ENCODE data around the gene OFD1. TPM values are rescaled to one million over a fixed set of nuclear protein-coding genes. Genes with fewer than 3 reads are reported as not detected.

The OFD1 gene
- total RNA-seq, 2 donors from 2014 or later, result 25.9 to 29.7 TPM

- TF ChIP-seq, protein P1, sequence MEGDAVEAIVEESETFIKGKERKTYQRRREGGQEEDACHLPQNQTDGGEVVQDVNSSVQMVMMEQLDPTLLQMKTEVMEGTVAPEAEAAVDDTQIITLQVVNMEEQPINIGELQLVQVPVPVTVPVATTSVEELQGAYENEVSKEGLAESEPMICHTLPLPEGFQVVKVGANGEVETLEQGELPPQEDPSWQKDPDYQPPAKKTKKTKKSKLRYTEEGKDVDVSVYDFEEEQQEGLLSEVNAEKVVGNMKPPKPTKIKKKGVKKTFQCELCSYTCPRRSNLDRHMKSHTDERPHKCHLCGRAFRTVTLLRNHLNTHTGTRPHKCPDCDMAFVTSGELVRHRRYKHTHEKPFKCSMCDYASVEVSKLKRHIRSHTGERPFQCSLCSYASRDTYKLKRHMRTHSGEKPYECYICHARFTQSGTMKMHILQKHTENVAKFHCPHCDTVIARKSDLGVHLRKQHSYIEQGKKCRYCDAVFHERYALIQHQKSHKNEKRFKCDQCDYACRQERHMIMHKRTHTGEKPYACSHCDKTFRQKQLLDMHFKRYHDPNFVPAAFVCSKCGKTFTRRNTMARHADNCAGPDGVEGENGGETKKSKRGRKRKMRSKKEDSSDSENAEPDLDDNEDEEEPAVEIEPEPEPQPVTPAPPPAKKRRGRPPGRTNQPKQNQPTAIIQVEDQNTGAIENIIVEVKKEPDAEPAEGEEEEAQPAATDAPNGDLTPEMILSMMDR (conservative IDR thresholded peaks at IDR 0.05), result no peak
- Mint-ChIP-seq H3K27ac (no peak overlapping the region), H3K9me3 (peaks cover 52% of the 10 kb centered on the region), H3K36me3 (ENCODE audit: low read depth) (peaks cover 2% of the 10 kb centered on the region), H3K4me3 (no peak overlapping the region), H3K27me3 (ENCODE audit: insufficient read depth) (no peaks in the 10 kb centered on the region), H3K4me1 (peaks cover 8% of the 10 kb centered on the region)
- H3K4me1 ChIP-seq (ENCODE audit: control insufficient read depth, insufficient read depth, low read length), result no peaks in the 10 kb centered on the region
- H3K9me3 ChIP-seq (ENCODE audit: control insufficient read depth, low read length), result no peaks in the 10 kb centered on the region
- no peaks in the 10 kb centered on the region for H3K36me3 ChIP-seq (ENCODE audit: control insufficient read depth, insufficient read depth, low read length)
- no peak overlapping the region for H3K9ac ChIP-seq (ENCODE audit: extremely low read depth, low read length, poor library complexity, severe bottlenecking)
- H3K4me3 ChIP-seq (ENCODE audit: low read length), result no peak overlapping the region
- peak overlapping the region; percentile 95 for H3K27ac ChIP-seq (ENCODE audit: low read depth, low read length)
- no peaks in the 10 kb centered on the region for H3K27me3 ChIP-seq (ENCODE audit: control insufficient read depth, insufficient read depth, low read length, poor library complexity, severe bottlenecking)
- no peak for DNase-seq
- WGBS, 2 experiments (ENCODE audit: insufficient coverage in 1 of 2, insufficient read length in 1 of 2), result 82% methylated on average over 3 of the region's 6 CpGs; no CpG with 5 or more reads in 1 of the 2 experiments
Measured at GRCh38 chrX:13816176-13816575, 81.6 kb downstream of the OFD1 start.

DNA sequence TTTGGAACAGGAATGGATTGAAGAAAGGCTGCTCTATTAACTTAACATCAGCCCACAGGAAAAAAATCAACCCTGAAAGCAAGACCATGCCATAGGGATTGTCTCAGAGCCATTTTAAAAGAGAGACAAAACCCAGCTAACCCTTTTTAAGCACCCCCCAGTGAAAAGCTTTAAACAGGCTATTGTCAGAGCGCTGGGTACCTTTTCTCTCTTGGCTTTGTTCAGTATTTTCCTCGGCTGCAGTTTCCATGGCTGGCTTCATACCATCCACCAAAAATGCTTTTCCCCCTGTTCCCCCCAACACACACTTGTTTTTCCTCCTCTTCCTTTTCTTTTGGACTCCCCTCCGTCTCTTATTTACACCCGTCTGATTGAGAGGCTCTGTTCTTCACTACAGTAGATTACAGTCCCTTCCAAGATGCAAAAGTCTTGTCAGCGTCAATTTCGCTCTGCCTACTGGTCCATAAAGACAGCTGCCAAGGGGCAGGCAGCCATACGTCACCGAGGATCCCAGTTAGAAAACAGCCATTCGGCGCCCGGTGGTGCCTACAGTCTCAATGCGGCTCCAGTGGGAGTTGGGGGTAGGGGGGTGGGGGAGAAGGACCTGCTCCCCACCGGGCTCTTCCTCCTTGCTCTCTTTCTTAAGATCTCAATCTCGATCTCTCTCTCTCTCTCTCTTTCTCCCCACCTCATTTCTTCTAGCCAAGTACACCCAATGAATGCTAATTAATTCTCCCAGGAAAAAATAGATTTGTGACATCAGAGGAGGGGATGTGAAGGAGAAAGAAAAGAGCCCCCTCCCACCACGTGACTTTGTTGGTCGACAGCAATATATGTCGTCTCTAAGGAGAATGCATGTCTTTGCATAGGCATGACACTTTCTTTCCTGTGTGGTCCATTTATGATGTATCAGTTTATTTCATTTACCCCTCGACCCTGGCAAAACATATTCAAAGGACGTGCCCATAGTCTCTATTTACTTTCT, 82.4 kb downstream of the OFD1 start, which contains the start of gene GPM6B:
GPM6B (minus strand) TSS at position 451 of the 985 bp plus-strand sequence; CDS start at position 262, 189 bp downstream.
- H3K4me1 Mint-ChIP-seq, result peaks cover 8% of the 10 kb centered on the region
- H3K4me3 ChIP-seq (ENCODE audit: low read length), result no peak within 1 kb of the TSS
- DNase-seq, result no peak
- 20 to 41% methylated on average over 1 to 15 of the region's 19 CpGs for WGBS, 2 experiments (ENCODE audit: insufficient coverage in 1 of 2, insufficient read length in 1 of 2)
- TF ChIP-seq, protein P1 (conservative IDR thresholded peaks at IDR 0.05), result no peak
- H3K27ac ChIP-seq (ENCODE audit: low read depth, low read length), result peak within 1 kb of the TSS; percentile 95
- no peaks in the 10 kb centered on the region for H3K27me3 Mint-ChIP-seq (ENCODE audit: insufficient read depth)
- no peaks in the 10 kb centered on the region for H3K36me3 ChIP-seq (ENCODE audit: control insufficient read depth, insufficient read depth, low read length)
- H3K4me3 Mint-ChIP-seq, result no peak within 1 kb of the TSS
- no peaks in the 10 kb centered on the region for H3K27me3 ChIP-seq (ENCODE audit: control insufficient read depth, insufficient read depth, low read length, poor library complexity, severe bottlenecking)
- H3K9me3 Mint-ChIP-seq, result peaks cover 53% of the 10 kb centered on the region
- H3K9me3 ChIP-seq (ENCODE audit: control insufficient read depth, low read length), result no peaks in the 10 kb centered on the region
- no peak within 1 kb of the TSS for H3K27ac Mint-ChIP-seq
- H3K9ac ChIP-seq (ENCODE audit: extremely low read depth, low read length, poor library complexity, severe bottlenecking), result no peak within 1 kb of the TSS
- no peaks in the 10 kb centered on the region for H3K4me1 ChIP-seq (ENCODE audit: control insufficient read depth, insufficient read depth, low read length)
- H3K36me3 Mint-ChIP-seq (ENCODE audit: low read depth), result peaks cover 2% of the 10 kb centered on the region

Other genes with a start within 250 kb of the OFD1 start
- not detected for gene EGFL6, start 165.1 kb upstream of the OFD1 start, total RNA-seq
- gene TCEANC, start 81.6 kb upstream of the OFD1 start, total RNA-seq, result 1 to 10 TPM; 1.8 to 3.6 TPM
- 10 to 100 TPM; 22.3 to 28.0 TPM for gene RAB9A, start 45.6 kb upstream of the OFD1 start, total RNA-seq
- 10 to 100 TPM; 12.8 to 14.7 TPM for gene TRAPPC2, start 128 bp upstream of the OFD1 start, total RNA-seq
- gene GPM6B, start 82.3 kb downstream of the OFD1 start, total RNA-seq, result 10 to 100 TPM; 26.2 to 61.1 TPM

All from endodermal cell (in vitro differentiated cells).